Neural progenitor cell (in vitro differentiated cells): Measurements from ENCODE around the gene TXK. TPM values are rescaled to one million over a fixed set of nuclear protein-coding genes. Genes with fewer than 3 reads are reported as not detected.

Source experiments
- DNase-seq: peaks from one replicate; pipeline ENCODE4 v3.0.0-alpha.2; 2016; ENCODE audit warnings: low spot score
- H2AFZ ChIP-seq: fragments of 200-600 bp; sonication (generic); replicated peaks from 2 replicates; pipeline ENCODE4 v1.6.1; 2016; ENCODE audit warnings: antibody characterized with exemption
- H3F3A ChIP-seq: fragments of 200-600 bp; sonication (generic); 2 replicates; pipeline ENCODE4 v1.6.1; 2016; ENCODE audit warnings: antibody characterized with exemption, low read depth
- H3K27ac ChIP-seq: fragments of 200-600 bp; sonication (generic); 2 replicates; pipeline ENCODE4 v1.5.1; 2016; ENCODE audit warnings: mild to moderate bottlenecking
- H3K27me3 ChIP-seq: fragments of 200-600 bp; sonication (generic); 2 replicates; pipeline ENCODE4 v1.6.1; 2016; ENCODE audit warnings: mild to moderate bottlenecking, moderate library complexity
- H3K36me3 ChIP-seq: fragments of 200-600 bp; sonication (generic); 2 replicates; pipeline ENCODE4 v1.5.1; 2016
- H3K4me1 ChIP-seq: fragments of 200-600 bp; sonication (generic); 2 replicates; pipeline ENCODE4 v1.6.1; 2016; ENCODE audit warnings: mixed run types
- H3K4me2 ChIP-seq: fragments of 200-600 bp; sonication (generic); 2 replicates; pipeline ENCODE4 v1.6.1; 2016
- H3K4me3 ChIP-seq: fragments of 200-600 bp; sonication (generic); 2 replicates; pipeline ENCODE4 v1.5.1; 2016
- H3K79me2 ChIP-seq: fragments of 200-600 bp; sonication (generic); 2 replicates; pipeline ENCODE4 v1.6.1; 2016; ENCODE audit warnings: low read depth
- H3K9ac ChIP-seq: fragments of 200-600 bp; sonication (generic); 2 replicates; pipeline ENCODE4 v1.6.1; 2016
- H3K9me3 ChIP-seq: fragments of 200-600 bp; sonication (generic); 2 replicates; pipeline ENCODE4 v1.5.1; 2016; ENCODE audit warnings: low read depth
- H4K20me1 ChIP-seq: fragments of 200-600 bp; sonication (generic); 2 replicates; pipeline ENCODE4 v1.6.1; 2016; ENCODE audit warnings: low read depth
- H3K27ac Mint-ChIP-seq: 3 replicates; pipeline ENCODE4 v1.8.0; 2021; ENCODE audit warnings: mixed read lengths
- H3K27me3 Mint-ChIP-seq: 2 replicates; pipeline ENCODE4 v1.8.0; 2022; ENCODE audit warnings: low read depth, mild to moderate bottlenecking, inconsistent platforms, moderate library complexity, mixed read lengths; ENCODE audit not compliant: insufficient read depth
- H3K36me3 Mint-ChIP-seq: 3 replicates; pipeline ENCODE4 v1.8.0; 2021; ENCODE audit warnings: mixed read lengths
- H3K4me1 Mint-ChIP-seq: 3 replicates; pipeline ENCODE4 v1.8.0; 2021; ENCODE audit warnings: mixed read lengths
- H3K4me3 Mint-ChIP-seq: 3 replicates; pipeline ENCODE4 v1.8.0; 2021; ENCODE audit warnings: mild to moderate bottlenecking, moderate library complexity, mixed read lengths
- H3K9me3 Mint-ChIP-seq: 3 replicates; pipeline ENCODE4 v1.8.0; 2020; ENCODE audit warnings: mixed read lengths
- EZH2 ChIP-seq: fragments of 200-600 bp; sonication (generic); IDR thresholded peaks from 2 replicates; pipeline ENCODE4 v1.6.1; 2017; ENCODE audit warnings: antibody characterized with exemption, mild to moderate bottlenecking, moderate library complexity
- EZH2phosphoT487 ChIP-seq: fragments of 200-600 bp; sonication (generic); IDR thresholded peaks from 2 replicates; pipeline ENCODE4 v1.6.1; 2017; ENCODE audit warnings: antibody characterized with exemption
- total RNA-seq: library from RNA; depleted of rRNA; stranded (reverse); fragments of >200 nt; gene quantifications from 2 replicates; pipeline ENCODE4 v1.2.3, GENCODE V29; 2015; ENCODE audit warnings: low replicate concordance
- TF ChIP-seq, protein P1 (sequence below): fragments of 200-600 bp; sonication (generic); IDR thresholded peaks from 2 replicates; pipeline ENCODE4 v1.5.1; 2017; ENCODE audit warnings: antibody characterized with exemption, mild to moderate bottlenecking

The TXK gene
- total RNA-seq, 1 donor from 2014 or later = not detected

DNA sequence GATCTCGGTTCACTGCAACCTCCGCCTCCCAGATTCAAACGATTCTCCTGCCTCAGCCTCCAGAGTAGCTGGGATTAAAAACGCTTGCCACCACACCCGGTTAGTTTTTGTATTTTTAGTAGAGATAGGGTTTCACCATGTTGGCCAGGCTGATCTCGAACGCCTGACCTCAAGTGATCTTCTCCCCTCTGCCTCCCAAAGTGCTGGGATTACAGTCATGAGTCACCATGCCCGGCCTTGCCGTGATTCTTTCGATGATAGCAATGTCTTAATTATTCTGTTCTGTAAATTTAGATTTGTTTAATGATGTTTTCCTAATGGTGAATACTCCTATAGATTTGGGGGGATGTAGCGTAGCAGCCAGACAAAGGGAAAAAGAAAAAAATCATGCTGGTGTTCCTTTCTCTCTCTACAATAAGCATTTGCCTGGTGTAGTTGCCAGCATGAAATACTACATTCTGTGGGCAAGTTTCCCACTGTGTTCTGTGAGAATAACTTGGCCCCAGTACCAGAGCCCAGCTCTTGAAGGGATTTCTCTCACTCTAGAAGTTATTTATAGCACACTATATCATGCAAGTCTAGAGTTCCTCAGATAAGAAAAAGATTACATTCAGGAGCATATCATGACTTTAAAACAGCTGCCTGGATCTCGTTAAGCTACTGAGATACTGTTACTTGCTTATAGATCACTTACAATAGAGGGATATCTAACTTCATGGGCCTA lies 102.1 kb downstream of the TXK start:
- H3K36me3 ChIP-seq = no peaks in the 10 kb centered on the region
- peaks cover 19% of the 10 kb centered on the region for H3K4me1 ChIP-seq
- H3K36me3 Mint-ChIP-seq = no peaks in the 10 kb centered on the region
- peaks cover 5% of the 10 kb centered on the region for H3K4me1 Mint-ChIP-seq
- no peak overlapping the region for H3K4me3 Mint-ChIP-seq
- no peak for DNase-seq
- no peaks in the 10 kb centered on the region for H3K27me3 Mint-ChIP-seq
- H3K4me2 ChIP-seq = no peak overlapping the region
- H3K9me3 ChIP-seq = no peaks in the 10 kb centered on the region
- H3K4me3 ChIP-seq = no peak overlapping the region
- H3K27ac ChIP-seq = no peak overlapping the region
- H3F3A ChIP-seq = peaks cover 15% of the 10 kb centered on the region
- H2AFZ ChIP-seq = no peak overlapping the region
- TF ChIP-seq EZH2phosphoT487 = no peak
- TF ChIP-seq, protein P1, sequence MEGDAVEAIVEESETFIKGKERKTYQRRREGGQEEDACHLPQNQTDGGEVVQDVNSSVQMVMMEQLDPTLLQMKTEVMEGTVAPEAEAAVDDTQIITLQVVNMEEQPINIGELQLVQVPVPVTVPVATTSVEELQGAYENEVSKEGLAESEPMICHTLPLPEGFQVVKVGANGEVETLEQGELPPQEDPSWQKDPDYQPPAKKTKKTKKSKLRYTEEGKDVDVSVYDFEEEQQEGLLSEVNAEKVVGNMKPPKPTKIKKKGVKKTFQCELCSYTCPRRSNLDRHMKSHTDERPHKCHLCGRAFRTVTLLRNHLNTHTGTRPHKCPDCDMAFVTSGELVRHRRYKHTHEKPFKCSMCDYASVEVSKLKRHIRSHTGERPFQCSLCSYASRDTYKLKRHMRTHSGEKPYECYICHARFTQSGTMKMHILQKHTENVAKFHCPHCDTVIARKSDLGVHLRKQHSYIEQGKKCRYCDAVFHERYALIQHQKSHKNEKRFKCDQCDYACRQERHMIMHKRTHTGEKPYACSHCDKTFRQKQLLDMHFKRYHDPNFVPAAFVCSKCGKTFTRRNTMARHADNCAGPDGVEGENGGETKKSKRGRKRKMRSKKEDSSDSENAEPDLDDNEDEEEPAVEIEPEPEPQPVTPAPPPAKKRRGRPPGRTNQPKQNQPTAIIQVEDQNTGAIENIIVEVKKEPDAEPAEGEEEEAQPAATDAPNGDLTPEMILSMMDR = no peak
- H4K20me1 ChIP-seq = no peaks in the 10 kb centered on the region
- H3K9me3 Mint-ChIP-seq = no peaks in the 10 kb centered on the region
- no peak overlapping the region for H3K27ac Mint-ChIP-seq
- no peaks in the 10 kb centered on the region for H3K79me2 ChIP-seq
- no peak overlapping the region for H3K9ac ChIP-seq
- H3K27me3 ChIP-seq = no peaks in the 10 kb centered on the region

DNA sequence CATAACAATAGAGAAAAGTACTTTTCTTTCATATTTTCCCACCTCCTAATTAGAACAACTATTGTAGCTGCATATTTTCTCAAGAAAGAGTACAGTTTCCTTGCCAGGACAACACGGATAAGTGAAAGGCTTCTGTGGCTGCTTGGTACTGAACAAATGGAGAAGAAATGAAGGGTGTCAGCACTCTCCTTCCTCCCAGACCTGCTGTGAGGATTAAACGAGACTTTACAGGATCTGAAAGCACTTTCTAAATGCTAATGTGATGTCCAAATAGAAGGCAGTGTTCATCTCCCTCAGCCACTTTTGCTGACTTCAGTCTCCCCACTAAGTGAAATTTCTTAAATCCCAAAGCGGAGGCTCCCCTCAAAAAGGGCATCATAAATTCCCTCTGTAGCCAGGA lies 103.6 kb downstream of the TXK start:
- Mint-ChIP-seq H3K9me3 (no peaks in the 10 kb centered on the region), H3K27ac (no peak overlapping the region), H3K4me3 (no peak overlapping the region), H3K36me3 (no peaks in the 10 kb centered on the region), H3K27me3 (no peaks in the 10 kb centered on the region), H3K4me1 (peaks cover 5% of the 10 kb centered on the region)
- Histone ChIP-seq H3K4me1 (peaks cover 15% of the 10 kb centered on the region), H4K20me1 (no peaks in the 10 kb centered on the region), H3K79me2 (no peaks in the 10 kb centered on the region), H3F3A (peaks cover 15% of the 10 kb centered on the region), H3K9me3 (no peaks in the 10 kb centered on the region), H3K4me2 (peak overlapping the region; percentile 65), H3K27me3 (no peaks in the 10 kb centered on the region), H2AFZ (peak overlapping the region; percentile 10), H3K4me3 (peak overlapping the region; percentile 16), H3K36me3 (no peaks in the 10 kb centered on the region), H3K27ac (peak overlapping the region; percentile 6), H3K9ac (no peak overlapping the region)
- TF ChIP-seq EZH2phosphoT487 = no peak
- no peak for TF ChIP-seq EZH2
- TF ChIP-seq, protein P1 = no peak
- peak; percentile 61 for DNase-seq

DNA sequence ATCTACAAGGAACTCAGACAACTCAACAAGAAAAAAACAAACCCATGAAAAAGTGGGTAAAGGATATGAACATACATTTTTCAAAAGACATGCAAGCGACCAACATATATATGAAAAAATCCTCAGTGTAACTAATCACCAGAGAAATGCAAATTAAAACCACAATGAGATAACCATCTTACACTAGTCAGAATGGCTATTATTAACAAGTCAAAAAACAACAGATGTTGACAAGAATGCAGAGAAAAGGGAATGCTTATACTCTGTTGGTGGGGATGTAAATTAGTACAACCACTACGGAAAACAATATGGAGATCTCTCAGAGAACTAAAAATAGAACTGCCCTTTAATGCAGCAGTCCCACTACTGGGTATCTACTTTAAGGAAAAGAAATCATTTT lies 105.4 kb downstream of the TXK start:
- H3K9me3 Mint-ChIP-seq = no peaks in the 10 kb centered on the region
- peaks cover 15% of the 10 kb centered on the region for H3K4me1 ChIP-seq
- H2AFZ ChIP-seq = no peak overlapping the region
- H4K20me1 ChIP-seq = no peaks in the 10 kb centered on the region
- no peak overlapping the region for H3K27ac ChIP-seq
- no peaks in the 10 kb centered on the region for H3K27me3 ChIP-seq
- H3K27me3 Mint-ChIP-seq = peaks cover 3% of the 10 kb centered on the region
- H3K36me3 ChIP-seq = no peaks in the 10 kb centered on the region
- H3K4me2 ChIP-seq = no peak overlapping the region
- no peak overlapping the region for H3K9ac ChIP-seq
- H3K79me2 ChIP-seq = no peaks in the 10 kb centered on the region
- DNase-seq = no peak
- TF ChIP-seq, protein P1 = no peak
- no peak for TF ChIP-seq EZH2
- TF ChIP-seq EZH2phosphoT487 = no peak
- H3K4me3 ChIP-seq = no peak overlapping the region
- H3K4me3 Mint-ChIP-seq = no peak overlapping the region
- H3K27ac Mint-ChIP-seq = no peak overlapping the region
- H3K36me3 Mint-ChIP-seq = no peaks in the 10 kb centered on the region
- H3F3A ChIP-seq = peaks cover 15% of the 10 kb centered on the region
- H3K9me3 ChIP-seq = no peaks in the 10 kb centered on the region
- peaks cover 5% of the 10 kb centered on the region for H3K4me1 Mint-ChIP-seq
